NCI-H2081 treated with DMSO at 0.1 percent for 48 hours (cell line): ENCODE measurements around the gene PTGIS.

Experiments used
- DNase-seq: peaks from one replicate; lab custom pipeline; 2025; lab: John Stamatoyannopoulos, UW

PTGIS gene

DNA sequence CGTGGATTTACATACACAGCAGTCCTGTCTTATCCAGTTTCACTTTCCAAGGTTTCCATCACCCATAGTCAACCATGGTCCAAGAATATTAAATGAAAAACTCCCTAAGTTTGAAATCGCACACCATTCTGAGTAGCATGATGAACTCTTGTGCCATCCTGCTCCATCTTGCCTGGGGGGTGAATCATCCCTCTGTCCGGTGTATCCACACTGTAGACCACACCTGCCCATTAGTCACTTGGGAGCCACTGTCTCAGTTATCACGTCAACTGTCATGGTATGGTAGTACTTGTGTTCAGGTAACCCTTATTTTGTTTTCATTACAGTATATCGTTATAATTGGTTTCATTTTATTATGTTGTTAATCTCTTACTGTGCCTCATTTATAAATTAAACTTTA, 38.5 kb downstream of the PTGIS start:
- DNase-seq = no peak

DNA sequence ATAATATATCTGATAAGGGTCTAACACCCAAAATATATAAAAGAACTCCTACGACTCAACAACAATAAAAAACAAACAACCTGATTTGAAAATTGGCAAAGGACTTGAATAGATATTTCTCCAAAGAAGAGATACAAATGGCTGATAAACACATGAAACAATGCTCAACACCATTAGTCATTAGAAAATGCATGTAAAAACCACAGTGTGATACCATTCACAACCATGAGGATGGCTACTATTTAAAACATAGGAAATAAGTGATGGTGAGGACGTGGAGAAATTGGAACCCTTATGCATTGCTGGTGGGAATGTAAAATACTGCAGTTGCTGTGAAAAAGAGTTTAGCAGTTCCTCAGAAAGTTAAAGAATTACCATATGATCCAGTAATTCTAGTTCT, 41.4 kb downstream of the PTGIS start:
- no peak for DNase-seq

DNA sequence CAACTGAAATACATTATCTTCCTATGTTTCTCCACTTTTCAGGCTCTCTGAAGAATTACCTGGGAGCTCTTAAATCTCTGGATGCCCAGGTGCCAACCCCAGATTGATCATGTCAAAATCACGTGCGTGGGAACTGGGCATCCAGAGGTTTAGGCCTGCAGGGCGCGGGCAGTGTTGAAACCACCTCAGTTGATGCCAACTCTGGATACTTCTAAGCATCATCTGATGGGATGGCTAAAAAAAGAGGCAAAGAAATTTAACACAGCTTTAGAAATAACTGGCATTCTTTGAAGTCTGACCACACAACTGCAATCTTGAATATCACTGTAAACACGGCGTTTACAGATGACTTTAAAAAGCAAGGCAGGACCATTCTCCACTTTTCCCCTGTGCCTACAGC, 41.9 kb downstream of the PTGIS start:
- no peak for DNase-seq

DNA sequence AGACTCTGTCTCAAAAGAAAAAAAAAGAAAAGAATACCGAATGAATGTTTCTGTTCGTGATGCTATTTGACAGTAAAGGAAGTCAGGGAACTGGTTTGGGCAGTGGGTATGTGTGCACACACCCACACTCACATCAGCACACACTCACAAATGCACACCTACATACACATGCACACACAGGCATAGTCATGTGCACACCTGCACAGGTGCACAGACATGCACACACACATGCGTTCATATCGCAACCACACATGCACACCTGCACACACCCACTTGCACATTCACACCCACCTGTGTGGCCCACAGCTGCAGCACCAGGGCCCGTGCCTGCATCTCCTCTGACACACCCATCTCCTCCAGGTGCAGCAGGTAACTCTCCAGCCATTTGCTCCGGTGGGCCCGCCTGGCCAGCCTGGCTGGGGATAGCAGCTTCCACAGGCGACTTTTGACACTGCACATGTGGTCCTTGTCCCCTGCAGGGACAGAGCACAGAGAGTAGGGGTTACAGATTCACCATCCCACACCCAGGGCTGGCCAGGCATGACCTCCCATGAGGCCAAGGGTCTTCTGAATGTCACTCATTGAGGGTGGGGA, 44.1 kb downstream of the PTGIS start:
- DNase-seq = no peak

DNA sequence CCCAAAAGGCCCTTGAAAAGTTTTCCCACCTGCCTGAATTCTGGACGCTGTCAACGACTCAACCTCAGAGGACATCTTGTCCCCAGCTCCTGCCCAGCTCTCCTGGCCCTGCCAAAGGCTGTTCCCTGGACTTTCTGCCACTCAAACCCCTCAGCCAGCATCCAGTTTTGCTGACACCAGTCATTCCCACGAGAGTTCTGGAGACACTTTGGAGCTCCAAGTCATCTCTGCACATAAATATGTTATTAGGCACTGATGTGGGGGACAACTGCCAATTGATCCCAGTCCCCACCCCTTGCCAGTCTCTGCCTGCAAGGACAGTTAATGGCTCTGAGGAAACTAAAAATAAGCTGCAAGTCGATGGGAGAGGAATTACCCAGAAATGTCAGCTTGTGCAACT, 46.6 kb downstream of the PTGIS start:
- no peak for DNase-seq

DNA sequence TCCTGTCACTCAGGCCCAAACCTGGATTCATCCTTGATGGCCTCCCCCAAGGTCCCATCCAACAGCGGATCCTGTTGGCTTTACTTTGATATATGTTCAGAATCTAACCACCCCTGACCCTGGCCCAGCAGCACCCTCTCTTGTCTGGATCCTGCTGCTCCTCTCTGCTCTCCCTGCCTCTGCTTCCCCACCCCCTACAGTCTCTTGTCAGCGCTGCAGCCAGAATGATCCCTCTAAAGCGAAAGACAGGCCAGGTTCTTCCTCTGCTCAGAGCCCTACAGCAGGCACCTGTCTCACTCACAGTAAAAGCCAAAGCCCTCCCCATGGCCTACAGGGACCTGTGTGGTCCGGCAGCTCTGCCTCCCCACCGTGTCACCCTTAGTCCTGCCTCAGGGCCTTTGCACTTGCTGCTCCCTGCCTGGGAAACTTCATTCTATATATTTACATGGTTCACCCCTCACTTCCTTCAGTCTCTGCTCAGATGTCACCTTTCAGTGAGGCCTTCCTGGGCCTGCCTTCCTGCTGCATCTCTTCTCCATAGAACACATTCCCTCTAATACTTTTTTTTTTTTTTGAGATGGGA, 48.1 kb downstream of the PTGIS start:
- DNase-seq = no peak

DNA sequence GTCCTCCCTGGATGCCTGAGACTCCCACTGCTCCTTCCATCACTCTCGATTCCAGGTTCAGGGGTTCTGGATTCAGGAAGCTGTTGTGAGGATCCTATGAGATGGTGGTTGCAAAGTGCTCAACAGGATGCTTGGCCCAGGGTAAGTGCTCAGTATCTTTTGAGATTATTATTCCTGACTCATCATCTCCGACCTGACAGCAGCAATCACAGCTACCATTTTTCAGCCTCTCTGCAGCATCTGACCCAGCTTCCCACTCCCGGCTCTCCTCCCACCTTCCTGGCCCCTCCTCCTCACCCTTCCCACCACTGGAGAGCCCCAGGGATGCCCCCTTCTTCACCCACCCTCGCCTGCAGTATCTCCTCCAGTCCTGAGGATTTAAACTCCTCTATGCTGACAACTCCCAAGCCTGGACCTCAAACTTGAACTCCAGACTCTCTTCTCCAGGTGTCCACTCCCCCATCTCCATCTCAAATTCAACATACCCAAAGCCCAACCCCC, 48.7 kb downstream of the PTGIS start:
- DNase-seq = no peak

DNA sequence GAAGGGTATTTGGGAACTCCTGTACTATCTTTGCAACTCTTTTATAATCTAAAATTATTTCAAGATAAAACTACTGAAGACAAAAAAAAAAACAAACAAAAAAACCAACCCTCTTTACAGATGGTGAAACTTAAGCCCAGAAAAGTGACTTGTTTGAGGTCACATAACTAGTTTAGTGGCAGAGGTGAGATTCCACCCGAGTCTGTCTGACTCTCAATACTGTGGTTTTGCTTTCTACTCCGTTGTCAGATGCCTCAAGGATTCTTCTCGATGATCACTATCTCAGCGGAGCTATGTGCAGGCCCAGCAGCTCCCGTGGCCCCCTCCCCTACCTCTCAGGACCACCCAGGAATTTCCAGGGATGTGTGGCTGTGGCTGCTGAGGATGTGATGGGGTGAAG, 49.4 kb downstream of the PTGIS start:
- DNase-seq = no peak

DNA sequence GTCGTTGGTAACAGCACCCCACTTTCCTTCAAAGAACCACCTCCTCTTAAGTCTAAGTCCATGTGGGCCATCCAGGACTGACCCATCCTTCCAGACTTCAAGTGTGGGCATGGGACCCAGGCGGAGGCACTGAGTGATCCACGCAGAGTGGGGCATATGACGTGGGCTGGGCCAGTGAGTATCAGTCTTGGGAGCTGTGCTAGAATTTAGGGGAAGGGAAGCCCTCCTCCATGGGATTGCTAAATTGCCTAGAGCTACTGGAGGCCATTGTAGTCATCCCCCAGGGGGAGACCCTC, 50.2 kb downstream of the PTGIS start:
- DNase-seq = no peak

DNA sequence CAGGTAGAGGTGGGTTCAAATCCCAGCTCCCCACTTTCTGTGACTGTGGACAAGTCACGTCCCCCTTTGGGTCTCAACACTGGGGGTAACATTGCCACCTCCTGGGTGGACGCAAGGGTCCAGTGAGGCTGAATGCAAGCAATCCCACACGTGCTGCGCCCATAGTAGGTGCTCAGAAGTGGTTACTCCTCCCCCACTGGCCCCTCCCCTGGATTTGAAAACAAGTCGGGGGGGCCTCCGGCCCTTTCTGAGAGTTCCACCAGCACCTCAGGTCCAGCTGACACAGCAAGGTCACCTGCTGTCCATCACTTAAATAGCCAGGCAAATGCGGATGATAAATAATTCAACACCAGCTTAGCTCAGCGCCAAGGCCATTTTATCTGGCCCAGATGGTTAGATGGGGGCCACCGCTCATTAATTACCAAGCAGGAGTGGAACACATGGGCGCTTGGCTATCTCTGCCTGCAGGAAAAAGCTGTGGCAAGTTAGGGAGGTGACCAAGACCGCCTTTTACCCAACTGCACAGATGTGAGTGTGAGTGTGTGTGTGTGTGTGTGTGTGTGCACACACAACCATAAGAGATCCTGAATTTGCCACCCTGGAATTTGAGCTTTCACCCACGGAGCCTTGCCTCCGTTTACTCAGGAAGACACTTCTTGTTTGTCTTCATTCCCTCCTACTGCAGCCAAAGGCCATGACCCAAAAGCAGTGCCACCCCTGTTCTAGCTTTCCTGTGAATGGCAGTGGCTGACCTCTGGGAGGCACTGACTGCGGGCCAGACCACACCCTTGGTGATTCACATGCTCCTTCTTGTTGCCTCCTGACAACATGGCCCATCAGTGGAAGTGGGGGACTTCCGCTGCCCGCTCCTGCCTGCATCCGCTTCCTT, 50.8 kb downstream of the PTGIS start:
- no peak for DNase-seq

DNA sequence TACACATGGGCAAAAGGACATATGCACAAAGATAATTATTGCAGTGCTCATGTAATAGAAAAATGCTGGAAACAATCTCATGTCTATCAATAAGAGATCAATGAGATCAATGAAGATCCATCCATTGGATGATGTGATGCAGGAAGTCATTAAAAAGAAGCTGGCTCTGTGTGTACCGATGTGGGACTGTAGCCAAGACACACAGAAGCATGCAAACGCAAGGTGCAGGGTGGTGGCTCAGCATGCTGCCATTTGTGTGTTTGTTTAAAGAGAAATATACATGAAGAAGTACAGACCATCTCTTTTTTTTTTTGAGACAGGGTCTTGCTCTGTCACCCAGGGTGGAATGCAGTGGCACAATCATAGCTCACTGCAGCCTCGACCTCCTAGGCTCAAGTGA, 52.4 kb downstream of the PTGIS start:
- DNase-seq = no peak

DNA sequence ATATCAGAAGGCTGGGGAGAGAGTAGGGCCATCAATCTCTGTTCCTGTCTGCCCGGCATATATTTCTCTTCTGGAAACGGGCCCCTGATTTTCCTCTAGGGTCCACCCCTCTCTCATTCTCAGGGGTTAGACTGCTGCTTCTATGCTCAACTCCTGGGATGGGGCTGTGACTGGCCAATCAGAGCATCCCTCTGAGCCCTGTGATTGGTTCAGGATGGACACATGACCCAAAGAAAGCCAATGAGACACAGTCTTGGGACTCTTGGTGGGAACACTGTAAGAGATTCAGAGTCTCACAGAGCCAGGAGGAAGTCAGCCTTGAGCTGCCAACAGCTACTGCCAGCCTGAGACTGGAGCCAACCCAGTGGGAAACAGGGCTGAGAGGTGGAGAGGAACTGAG, 54.4 kb downstream of the PTGIS start:
- DNase-seq = no peak

DNA sequence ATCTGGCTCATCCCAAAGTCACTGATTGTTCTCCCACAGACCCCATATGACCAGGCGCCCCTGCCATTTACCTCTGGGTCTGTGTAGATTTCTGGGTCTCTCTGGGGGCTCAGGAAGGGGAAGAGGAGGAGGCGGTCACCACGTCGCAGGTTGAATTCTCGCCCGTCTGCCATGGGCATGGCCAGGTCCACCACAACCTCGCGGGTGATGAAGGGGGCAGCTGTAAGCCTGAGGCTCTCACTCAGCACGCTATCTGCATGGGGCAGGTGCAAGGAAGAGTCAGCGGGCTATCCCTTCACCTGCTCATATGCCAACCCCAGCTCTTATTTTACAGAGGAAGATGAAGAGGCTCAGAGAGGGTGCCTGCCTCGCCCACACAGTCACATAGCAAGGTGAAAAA, 54.9 kb downstream of the PTGIS start:
- no peak for DNase-seq

DNA sequence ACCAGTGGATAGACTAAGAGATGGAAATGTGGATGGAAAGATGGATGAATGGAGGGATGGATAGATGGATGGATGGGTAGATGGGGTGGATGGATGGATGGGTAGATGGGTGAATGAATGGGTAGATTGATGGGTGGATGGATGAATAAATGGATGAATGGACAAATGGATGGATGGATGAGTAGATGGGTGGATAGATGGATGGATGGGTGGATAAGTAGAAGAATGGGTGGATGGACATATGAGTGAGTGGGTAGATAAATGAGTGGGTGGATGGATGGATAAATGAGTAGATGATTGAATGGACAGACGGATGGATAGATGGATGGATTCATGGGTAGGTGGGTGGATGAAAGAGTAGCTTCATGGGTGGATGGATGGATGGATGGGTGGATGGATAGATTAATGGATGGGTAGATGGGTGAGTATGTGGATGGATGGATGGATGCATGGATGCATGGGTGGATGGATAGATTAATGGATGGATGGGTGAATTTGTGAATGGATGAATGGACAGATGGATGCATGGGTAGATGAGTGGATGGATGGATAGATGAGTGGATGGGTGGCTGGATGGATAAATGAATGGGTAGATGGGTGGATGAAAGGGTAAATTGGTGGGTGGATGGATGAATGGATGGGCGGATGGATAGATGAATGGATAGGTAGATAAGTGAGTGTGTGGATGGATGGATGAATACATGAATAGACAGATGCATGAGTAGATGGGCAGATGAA, 56.0 kb downstream of the PTGIS start:
- no peak for DNase-seq

DNA sequence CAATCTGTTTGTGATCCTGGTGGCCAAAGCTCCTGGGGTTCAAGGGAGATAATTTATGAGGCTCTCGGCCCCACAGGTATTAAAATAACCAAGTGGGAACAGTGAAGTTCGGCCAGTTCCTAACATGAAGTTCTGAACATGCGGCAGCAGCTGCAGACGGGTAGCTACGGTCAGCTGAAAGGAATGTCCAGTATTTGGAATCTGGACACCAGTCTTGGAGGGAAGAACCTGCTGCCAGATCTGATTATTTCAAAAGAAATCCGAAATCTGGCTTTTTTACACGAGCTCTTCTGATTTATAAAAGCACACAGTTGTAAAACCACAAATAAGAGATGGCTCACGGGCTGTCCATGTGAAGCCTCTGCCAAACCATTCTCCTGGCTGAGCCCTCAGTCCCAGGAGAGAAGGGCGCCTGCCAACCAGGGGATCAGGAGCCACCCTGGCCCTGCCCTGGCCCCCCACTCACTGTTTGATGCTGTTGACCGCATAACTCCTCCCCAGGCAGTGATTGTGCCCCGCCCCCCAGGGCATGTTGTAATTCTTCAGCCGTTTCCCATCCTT, 57.3 kb downstream of the PTGIS start:
- DNase-seq = no peak

DNA sequence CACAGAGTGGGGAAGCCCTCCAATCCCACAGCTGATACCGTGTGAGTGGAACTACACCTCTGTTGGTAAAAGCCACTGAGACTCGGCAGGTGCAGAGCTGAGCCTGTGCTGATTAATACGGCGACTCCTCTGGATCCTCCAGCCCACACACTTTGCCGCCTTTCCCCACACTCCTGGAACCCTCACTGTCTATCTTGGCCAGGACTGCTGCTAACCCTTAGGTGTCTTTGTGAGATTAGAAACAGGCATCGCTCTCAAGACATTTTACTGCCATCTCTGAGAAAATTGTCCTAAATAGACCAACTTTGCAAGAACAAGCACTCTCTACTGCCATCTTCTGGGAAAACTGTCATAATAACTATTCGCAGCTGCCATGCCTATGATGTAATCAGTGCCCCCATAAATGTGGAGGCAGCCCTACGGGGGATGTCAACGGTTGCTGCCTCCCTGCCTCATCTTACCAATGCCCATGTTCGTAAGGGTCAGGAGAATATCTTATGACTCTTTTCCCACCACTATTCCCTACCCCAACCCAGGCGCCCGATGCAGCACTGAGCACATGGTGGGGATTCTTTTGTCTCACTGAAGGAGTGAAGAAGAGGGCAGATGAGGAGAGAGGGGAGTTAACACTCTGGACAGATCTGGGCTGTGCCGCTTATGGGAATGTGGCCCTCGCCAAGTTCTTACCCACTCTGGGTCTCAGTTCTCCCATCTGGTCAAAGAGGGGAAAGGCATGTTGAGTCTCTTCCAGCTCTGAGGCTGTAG, 59.3 kb downstream of the PTGIS start:
- peak; percentile 5 for DNase-seq

DNA sequence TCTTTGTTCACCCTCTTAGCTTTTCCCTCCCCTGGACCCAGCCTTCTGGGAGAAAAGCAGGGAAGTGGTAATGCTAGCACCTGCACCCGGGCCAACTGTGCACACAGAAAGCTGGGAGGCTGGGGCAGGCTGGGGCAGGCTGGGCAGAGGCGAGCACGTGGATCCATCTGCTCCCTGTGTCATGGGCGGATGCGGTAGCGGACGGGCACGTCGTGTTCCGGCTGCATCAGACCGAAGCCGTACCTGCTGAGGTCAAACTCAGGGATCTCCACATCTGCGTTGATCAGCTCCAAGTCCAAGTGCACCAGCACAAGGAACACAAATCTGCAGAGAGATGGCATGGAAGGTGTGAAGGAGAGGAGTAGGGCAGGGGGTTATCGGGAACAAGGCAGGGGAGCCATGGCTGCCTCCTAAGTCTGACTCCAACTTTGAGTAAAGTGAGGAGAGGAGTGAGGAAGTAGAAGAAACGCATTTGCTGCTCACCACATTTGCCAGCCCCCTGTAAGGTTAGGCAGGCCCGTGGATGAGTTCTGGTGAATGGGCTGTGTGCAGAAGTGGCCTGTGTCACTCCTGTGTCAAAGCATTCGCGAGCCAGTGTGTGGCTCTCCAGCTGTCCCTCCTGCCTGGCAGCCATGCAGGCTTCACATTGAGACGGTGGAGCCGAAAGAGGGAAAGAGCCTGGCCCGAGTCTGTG, 60.0 kb downstream of the PTGIS start:
- DNase-seq = no peak

DNA sequence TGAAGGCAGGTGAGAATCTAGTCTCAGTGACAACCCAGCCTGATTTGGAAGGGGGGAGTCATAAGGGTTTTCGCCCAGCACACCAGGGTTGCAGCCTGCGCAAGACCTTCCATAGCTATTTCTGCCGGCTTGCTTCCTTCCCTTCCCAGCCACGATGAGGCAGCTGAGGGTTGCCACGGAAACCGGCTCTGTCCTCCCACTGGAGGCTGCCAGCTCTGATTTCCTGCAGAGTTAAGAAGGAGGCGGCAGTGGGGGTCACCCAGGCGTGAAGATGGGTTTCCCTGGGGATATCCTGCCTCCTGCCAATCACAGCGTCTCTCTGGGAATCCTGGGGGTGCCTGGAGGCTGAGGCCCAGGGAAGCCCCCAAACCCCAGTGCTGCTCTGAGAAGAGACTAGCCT, 62.4 kb downstream of the PTGIS start:
- peak; percentile 1 for DNase-seq

DNA sequence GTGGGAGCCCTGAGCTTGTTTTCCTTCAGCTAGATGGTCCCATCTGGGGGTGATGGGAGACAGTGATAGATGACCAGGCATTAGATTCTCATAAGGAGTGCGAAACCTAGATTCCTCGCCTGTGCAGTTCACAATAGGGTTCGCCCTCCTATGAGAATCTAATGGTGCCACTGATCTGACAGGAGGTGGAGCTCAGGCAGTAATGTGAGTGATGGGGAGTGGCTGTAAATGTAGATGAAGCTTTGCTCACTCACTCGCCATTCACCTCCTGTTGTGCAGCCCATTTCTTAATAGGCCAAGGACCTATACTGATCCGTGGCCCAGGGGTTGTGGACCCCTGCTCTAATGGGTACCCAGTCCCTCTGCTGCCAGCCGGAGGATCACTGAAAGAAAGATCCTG, 64.8 kb downstream of the PTGIS start:
- DNase-seq = no peak

DNA sequence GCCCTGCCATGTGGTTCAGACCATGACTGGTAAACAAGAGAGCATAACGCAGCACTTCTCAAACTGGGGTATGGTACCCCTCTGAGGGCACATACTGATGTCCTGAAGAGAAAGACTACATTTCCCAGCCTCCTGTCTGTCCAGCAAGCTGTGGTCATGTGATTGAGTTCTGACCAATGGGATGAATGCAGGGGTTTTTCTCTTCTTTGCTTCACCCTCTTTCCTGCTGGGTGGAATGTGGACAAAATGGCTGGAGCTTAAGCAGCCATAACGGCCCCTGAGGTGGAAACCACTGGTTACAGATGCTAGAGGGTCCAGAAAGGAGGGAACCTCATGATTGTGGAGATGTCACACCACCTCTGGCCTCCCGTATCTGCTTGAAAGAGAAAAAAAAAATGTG, 66.0 kb downstream of the PTGIS start:
- DNase-seq = no peak

DNA sequence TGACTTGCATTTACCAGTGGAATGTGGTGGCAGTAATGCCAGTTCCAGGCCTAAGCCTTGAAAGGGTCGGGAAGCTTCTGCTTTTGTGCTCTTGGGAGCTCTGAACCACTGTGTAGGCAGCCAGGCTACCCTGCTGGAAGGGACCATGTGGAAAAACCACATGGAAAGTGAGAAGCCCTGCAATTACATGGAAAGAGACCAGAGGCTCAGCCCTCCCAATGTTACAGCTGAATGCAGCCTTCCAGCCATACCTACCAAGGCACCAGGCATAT, 70.6 kb downstream of the PTGIS start:
- no peak for DNase-seq
